Activated effector memory CD4-positive, alpha-beta T cell treated with Interleukin-2 at 50 U/mL for 16 hours (primary cell): Measurements from ENCODE around the gene SPATA31E1.
"Not testable (repeated sequence)": the region's sequence is repeated elsewhere in the genome, so short reads cannot be mapped to it uniquely, and the experiment has no call there.

Source experiments
- DNase-seq: peaks from one replicate; pipeline ENCODE4 v3.0.0-alpha.2; 2020

The SPATA31E1 gene

DNA sequence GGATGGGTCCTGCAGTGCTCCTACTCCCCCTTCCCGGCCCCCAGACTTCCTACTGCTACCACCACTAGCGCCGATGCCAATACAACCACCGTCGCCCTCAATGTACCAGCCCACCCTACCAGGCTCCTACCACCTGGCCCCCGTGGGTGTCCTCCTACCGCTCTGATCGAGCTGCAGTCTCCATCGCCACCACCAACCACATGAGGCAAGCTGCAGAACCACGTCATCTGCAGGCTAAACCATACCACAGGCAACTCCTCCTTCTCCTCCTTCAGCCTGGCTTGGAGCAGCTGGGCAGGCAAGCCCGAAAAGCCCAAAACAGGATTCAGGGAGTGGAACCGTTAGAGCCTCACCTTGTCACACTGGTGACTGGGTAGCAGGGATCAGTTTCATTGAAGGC, 54.7 kb downstream of the SPATA31E1 start:
- DNase-seq, result not testable (repeated sequence)

DNA sequence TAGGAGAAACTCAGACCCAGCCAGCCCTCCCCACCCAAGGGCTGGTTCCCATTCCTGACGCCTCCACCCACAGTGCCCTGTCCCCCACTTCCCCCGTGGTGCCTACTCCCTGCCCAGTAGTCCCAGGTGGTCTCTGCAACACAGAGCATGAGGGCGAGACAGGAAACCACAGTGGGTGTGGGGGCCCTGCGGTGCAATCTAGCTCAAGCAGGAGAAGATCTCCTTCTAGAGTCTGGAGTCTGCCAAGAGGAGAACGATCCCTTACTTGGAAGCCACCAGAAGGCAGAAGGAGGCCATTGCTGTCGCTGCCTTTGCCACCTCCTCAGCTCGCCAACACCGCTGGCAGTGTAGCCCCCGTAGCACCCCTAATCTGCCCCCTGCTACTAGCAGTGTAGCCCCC, 55.2 kb downstream of the SPATA31E1 start:
- DNase-seq, result not testable (repeated sequence)

DNA sequence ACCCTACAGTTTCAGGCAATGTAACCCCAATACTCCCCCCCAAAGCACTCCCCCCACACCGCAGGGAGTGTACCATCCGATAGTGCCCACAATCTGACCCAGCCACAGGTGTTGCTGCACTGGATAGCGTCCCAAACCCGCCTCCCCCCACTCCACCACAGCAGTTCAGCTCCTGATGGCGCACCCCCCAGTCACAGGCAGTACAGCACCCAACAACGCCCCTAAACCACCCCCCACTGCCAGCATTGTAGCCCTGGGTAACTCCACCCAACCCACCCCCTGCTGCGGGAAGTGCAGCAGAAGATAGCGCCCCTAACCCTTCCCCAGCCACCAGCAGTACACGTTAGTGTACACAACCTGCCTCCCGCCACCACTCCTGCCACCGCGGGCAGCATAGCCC, 55.7 kb downstream of the SPATA31E1 start:
- not testable (repeated sequence) for DNase-seq
